GM21423 (cell line): ENCODE data around the gene NR2F1.

Source experiments
- ATAC-seq: cut with Tn5 transposase; IDR thresholded peaks from one replicate; pipeline ENCODE4 v1.9.1; 2021; ENCODE audit warnings: mild to moderate bottlenecking, moderate library complexity; ENCODE audit not compliant: unreplicated experiment

Gene NR2F1

DNA sequence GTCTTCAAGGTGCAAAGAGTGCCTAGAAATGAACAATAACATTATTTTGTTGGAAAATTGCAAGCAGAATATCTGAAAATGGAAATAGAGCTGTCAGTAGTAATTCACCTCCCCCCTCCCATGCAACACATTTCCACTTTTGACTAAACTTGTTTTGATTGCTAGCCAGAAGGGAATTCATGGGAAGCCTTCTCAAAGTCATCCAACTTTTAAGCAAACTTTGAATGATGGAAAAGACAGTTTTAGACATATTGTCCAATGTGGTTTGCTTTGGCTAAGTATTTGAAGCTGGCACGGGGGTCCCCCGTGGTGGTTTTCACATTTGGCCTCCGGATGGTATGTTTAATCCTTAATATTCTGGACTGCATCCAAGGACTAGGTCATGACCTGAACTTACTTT is 7.5 kb downstream of the NR2F1 start:
- no peak for ATAC-seq

- no peak for ATAC-seq
Measured at GRCh38 chr5:93591323-93591945, 8.4 kb downstream of the NR2F1 start.

DNA sequence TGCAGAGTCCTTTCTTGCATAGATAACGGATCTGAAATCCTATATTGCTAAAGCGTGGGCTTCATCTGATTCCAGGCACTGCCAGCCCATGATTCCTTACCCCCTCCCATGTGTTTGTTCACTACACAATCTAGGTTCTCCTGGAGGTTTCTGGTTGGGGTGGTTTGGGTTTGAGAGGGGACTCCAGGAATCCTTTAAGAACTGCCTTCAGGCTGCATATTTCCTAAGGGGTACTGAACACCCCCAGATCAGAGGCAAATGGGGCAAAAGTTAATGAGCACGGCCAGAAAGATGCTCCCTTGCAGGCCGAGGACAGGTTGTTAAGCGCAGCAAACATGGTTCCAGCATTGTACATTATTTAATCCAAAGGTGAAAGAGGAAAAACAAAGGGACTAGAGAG is 9.9 kb downstream of the NR2F1 start:
- ATAC-seq: no peak

DNA sequence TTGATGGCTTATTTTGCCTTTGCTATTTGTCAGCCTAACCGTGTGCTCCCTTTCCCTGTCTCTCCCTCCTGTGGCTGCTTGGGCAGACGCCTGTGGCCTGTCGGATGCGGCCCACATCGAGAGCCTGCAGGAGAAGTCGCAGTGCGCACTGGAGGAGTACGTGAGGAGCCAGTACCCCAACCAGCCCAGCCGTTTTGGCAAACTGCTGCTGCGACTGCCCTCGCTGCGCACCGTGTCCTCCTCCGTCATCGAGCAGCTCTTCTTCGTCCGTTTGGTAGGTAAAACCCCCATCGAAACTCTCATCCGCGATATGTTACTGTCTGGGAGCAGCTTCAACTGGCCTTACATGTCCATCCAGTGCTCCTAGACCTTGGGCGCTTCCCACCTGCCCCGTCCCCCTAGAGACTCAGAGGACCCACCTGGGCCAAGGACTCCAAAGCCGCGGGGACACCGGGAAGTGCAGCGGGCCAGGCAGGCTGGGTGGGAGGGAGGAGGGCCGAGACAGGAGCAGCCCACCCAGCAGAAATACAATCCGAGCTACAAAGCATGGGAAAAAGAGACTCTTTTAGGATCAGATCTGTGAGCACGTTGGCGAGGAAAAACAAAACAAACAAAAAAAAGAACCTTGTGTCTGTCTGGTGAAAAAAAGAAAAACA is 10.6 kb downstream of the NR2F1 start:
- ATAC-seq: no peak

DNA sequence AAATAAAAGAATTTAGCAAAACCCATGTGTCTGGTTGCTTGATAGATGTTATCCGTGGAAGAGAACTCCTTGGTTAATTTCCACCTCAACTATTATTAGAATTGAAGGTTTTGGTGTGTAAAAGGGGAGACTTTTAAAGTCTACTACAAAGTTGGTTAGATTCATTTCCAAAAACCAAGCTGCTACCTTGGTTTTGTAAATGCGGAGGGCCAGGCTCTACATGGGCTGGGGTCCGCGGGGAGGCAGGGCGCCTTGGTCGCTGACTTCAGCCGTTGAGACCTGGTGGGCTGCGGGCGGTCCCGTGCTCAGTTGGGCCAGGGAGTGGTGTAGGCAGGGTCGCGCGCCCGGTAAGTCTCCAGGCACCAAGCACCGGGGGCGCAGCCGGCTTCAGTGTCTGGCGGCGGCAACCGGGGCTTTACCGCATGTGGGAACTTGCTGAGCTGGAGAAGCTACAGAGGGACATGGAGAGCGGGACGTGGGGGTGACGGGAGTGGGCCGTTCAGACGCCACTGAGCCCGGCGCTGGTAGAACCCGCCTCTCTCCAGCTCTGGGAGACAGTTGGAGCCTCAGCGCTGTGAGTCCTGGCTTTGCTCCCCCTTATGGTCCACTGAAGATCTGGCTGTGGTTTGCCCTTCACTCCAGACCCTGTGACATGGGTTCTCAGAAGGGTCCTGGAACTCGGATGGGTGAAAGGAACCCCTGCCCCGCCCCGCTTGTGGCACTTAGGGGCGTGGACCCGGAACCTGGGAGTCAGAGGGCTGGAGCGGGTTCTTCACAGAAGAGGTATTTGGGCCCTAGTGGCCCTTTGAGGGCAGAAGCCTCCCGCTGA is 11.8 kb downstream of the NR2F1 start:
- ATAC-seq: no peak

- no peak for ATAC-seq
Measured at GRCh38 chr5:93595420-93596147, 12.6 kb downstream of the NR2F1 start.

DNA sequence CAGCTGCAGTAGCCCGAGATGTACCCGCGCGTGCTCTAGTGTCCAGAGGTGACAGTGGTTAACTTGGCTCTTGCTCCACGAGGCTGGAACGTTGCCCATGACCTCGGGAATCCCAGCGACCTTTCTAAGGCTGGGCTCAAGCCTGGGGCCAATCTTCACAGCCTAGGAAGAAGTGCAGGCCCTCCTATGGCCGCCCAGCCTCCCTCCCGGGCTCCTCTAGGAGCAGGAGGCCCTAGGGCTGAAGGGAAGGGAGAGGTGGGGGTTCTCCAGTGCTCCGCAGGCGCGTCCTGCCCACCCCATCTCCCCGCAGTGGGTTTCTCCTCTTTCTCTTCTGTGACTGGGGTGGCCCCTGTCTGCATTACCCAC is 13.3 kb downstream of the NR2F1 start:
- ATAC-seq: no peak

DNA sequence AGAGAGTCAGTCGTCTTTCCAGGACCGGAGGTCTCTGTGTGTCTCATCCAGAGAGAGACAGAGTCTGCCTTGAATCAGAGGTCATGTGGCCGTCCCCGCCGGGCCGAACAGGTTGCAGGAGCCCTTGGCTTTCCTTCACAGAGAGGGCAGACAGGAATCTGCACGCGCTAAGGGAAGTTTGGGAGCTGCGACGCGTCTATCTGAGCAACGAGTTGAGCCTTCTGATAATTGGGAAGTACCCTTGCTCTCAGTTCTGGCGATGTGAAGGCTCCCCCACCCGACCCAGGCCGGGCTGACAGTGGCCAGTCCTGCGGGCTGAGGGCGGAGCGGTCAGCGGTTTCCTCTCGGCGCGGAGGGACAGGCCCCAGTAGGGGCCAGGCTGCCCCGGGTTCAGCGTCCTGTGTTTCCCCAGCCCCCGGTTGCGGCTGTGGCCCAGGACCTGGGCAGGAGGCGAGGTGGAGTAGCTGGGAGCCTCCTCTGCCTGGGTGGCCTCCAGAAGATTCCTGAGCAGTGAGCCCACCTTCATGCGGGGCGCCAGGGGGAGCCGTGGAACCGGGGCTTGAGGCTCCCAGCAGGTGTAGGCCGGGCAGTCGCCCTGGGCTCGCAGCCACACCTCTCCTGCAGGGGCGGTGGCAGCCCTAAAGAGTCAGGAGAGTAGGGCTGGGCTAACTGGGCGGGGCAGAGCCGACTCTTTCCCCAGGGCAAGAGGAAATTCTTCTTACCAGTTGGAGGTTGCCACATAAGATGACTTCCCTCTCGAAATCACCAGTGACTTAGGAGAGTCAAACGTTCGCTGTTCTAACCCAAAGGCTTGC is 13.9 kb downstream of the NR2F1 start:
- no peak for ATAC-seq

- ATAC-seq: no peak
Measured at GRCh38 chr5:93598091-93599000, 15.3 kb downstream of the NR2F1 start.

DNA sequence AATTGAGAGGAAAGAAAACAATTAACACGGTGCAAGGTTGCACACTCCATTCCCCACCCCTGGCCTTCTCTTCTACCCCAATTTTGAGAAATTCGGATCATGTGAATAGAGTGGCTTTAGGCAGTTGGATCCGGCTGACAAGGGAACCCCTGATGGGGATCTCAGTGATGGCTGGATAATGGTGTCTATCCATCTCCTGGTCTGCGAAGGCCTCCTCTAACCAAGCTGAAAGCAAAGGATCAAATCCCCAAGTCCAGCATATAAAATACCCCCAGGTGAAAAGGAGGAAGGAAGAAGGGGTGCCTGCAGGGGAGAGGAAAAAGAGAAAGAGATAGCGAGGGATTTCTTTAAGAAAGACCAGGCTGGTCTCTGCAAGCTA is 16.0 kb downstream of the NR2F1 start:
- ATAC-seq: no peak

GRCh38 chr5:93599399-93600120 is 16.5 kb downstream of the NR2F1 start:
- no peak for ATAC-seq

DNA sequence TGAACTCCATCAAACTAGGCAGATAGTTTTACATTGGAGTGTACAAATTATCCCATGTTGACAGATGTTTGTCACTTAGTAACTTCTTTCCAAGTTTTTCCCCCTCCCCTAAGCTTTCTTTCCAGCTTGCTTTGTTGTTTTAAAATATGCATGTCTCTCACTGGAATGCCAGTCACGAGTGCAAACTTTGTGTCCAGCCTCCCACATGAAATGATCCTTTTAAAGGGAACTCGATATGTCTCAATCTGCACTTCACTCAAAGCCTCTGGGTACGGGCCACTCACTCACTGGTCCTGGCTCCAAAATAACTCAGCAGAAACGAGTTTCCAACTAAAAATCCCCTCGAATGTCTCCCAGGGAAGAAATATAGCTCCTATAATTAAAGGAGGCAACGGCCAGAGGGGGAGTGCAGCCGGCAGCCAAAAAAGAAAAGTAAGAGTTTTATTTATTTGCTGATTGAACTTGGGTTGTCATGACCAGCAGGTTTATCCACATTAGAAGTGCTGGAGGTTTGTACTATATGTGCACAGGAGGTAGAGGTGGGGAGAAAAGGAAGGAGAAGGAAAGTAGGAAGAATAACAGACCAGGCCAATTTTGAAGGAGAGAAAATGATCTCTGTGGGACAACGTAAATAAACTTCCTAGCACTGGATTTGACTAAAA is 17.5 kb downstream of the NR2F1 start:
- ATAC-seq: no peak

- ATAC-seq: no peak
Measured at GRCh38 chr5:93601071-93601801, 18.2 kb downstream of the NR2F1 start.

GRCh38 chr5:93601802-93602155 is 18.8 kb downstream of the NR2F1 start:
- ATAC-seq: no peak

DNA sequence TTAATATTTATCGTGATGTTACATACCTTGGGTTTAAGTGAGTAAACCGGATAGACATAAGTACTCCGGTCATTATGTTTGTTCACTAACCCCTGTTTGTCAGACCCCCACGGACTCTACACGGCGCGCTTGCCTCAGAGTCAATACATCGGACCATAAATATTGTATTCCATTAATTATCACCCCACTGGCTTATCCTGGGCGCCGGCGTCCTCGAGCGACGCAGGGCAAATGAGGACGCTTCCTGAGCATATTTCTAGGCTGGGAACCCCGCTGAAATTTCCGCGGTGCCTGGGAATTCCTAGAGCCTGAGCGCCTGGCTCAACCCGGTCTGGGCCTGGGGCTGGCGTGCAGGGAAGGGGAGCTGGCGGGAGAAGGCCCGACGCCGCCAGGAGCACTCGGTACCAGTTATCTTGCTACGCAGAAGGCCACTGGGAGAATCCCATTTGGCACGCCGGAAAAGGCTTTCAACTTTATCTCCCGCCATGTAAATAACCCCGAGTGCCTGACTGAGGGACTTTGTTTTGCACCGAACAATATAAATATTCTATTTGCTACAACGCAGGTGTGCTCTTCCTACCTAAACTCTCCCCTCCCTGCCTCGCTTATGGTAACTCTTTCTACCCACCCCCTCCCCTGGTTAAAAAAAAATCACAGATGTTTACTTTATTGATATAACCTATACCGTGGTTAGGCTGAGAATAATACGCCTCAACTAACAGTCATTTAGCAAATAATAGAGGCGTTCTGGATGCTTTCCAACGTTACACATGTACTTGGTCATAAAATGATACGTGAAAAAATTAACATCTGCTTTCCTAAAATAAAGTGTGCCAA is 19.4 kb downstream of the NR2F1 start:
- no peak for ATAC-seq

- no peak for ATAC-seq
Measured at GRCh38 chr5:93603078-93603792, 20.2 kb downstream of the NR2F1 start.
